SU-DHL-6 (cell line): ENCODE data around the gene BOD1L1.
A peak's percentile ranks its signal among the peaks of the same experiment; 100 is the strongest.

Source experiments
- H2AFZ ChIP-seq: fragments of 200-600 bp; sonication (generic); 2 replicates; pipeline ENCODE4 v1.6.1; 2014; ENCODE audit warnings: low read depth, mild to moderate bottlenecking, moderate library complexity, mixed read lengths, antibody characterized with exemption, low read length; ENCODE audit not compliant: severe bottlenecking
- H3F3A ChIP-seq: fragments of 200-600 bp; shearing (Covaris generic); 2 replicates; pipeline ENCODE4 v1.6.0; 2016; ENCODE audit warnings: antibody characterized with exemption, mild to moderate bottlenecking; ENCODE audit not compliant: insufficient read depth
- H3K27ac ChIP-seq: fragments of 200-600 bp; sonication (generic); 2 replicates; pipeline ENCODE4 v1.5.1; 2016; ENCODE audit warnings: low read depth, mild to moderate bottlenecking, low read length, moderate library complexity, mixed read lengths
- H3K27me3 ChIP-seq: fragments of 200-600 bp; sonication (generic), shearing (Covaris generic); 2 replicates; pipeline ENCODE4 v1.6.0; 2014; ENCODE audit warnings: mild to moderate bottlenecking, low read length
- H3K36me3 ChIP-seq: fragments of 200-600 bp; sonication (generic); 2 replicates; pipeline ENCODE4 v1.6.1; 2014; ENCODE audit warnings: mild to moderate bottlenecking, low read length, mixed read lengths
- H3K4me2 ChIP-seq: fragments of 300-600, 200-600 bp; shearing (Covaris generic), sonication (generic); 2 replicates; pipeline ENCODE4 v1.6.0; 2014; ENCODE audit warnings: low read length, low read depth, mild to moderate bottlenecking; ENCODE audit not compliant: poor library complexity, severe bottlenecking
- H3K4me3 ChIP-seq: fragments of 200-600 bp; sonication (generic); 2 replicates; pipeline ENCODE4 v1.5.1; 2014; ENCODE audit warnings: antibody characterized with exemption, low read length, mild to moderate bottlenecking, mixed read lengths; ENCODE audit not compliant: insufficient read depth, poor library complexity, severe bottlenecking
- H3K79me2 ChIP-seq: fragments of 200-600 bp; sonication (generic); 2 replicates; pipeline ENCODE4 v1.6.1; 2014; ENCODE audit warnings: mild to moderate bottlenecking, low read length, moderate library complexity; ENCODE audit not compliant: insufficient read depth
- H3K9ac ChIP-seq: fragments of 200-600 bp; sonication (generic); 2 replicates; pipeline ENCODE4 v1.7.0; 2014; ENCODE audit warnings: mild to moderate bottlenecking, low read length
- H3K9me2 ChIP-seq: fragments of 200-600 bp; sonication (generic); replicated peaks from 2 replicates; pipeline ENCODE4 v1.6.1; 2014; ENCODE audit warnings: low read length; ENCODE audit not compliant: insufficient read depth
- H3K9me3 ChIP-seq: fragments of 200-600 bp; sonication (generic); 2 replicates; pipeline ENCODE4 v1.6.1; 2014; ENCODE audit warnings: low read length, mixed read lengths; ENCODE audit not compliant: insufficient read depth
- H4K20me1 ChIP-seq: fragments of 200-600 bp; sonication (generic); 2 replicates; pipeline ENCODE4 v1.6.1; 2014; ENCODE audit warnings: low read depth, mild to moderate bottlenecking, antibody characterized with exemption, low read length, moderate library complexity, mixed read lengths
- CTCF ChIP-seq: fragments of 200-600 bp; sonication (generic); IDR thresholded peaks from one replicate; pipeline ENCODE4 v1.5.1; 2017; ENCODE audit warnings: antibody characterized with exemption, mild to moderate bottlenecking, low read length, moderate library complexity; ENCODE audit not compliant: insufficient read depth, poor library complexity, severe bottlenecking
- EZH2phosphoT487 ChIP-seq: fragments of 200-600 bp; sonication (generic), shearing (Covaris generic); conservative IDR thresholded peaks from 2 replicates; pipeline ENCODE4 v1.6.1; 2018; ENCODE audit warnings: mild to moderate bottlenecking, antibody characterized with exemption, low read length, moderate library complexity, mixed read lengths

The BOD1L1 gene

DNA sequence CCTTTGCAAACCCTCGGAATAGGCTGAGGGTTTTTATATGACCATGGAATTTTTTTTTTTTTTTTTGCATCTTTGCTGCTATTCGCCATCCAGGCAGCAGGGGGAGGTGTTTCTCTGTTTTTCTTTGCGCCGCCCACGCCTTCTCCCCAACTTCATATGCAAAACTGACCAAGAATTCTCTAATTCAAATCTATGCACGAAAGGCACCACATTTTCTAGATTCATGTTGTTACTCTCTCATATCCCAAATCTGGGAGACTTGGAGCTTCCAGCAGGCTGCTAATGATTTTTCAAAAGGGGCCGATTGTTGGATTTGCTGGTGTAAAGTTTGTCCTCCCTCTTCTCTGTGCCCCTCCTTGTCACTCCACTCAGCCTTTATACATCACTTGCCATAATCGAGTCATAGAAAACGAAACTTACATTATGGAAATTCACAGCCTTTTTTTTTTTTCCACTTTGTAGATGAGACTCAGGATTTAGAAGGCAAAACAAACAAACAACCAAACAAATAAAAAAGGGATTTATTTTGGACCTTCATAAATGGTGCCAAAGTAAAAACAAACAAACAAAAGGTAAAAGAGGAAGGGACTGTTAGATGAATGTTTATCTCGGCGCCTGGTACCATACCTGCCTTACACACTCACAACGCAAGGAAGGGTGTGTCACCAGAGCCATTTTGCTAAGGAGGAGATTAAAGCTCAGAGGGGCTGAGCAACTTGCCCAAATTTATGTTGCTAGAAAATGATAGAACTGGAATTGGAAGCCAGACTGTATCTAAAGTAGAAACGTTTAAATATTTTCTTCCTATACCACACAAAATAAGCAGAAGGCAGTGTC is 29.3 kb upstream of the BOD1L1 start:
- Histone ChIP-seq H2AFZ (peak overlapping the region; percentile 92), H3K4me3 (peak overlapping the region; percentile 60), H3K27ac (no peak overlapping the region), H3K27me3 (no peaks in the 10 kb centered on the region), H3K9me3 (no peaks in the 10 kb centered on the region), H3K4me2 (peak overlapping the region; percentile 70), H3K9me2 (no peaks in the 10 kb centered on the region), H3K36me3 (no peaks in the 10 kb centered on the region), H3F3A (no peaks in the 10 kb centered on the region), H3K79me2 (no peaks in the 10 kb centered on the region), H3K9ac (peak overlapping the region; percentile 38; the same call in 1 of the 2 replicates), H4K20me1 (no peaks in the 10 kb centered on the region)
- TF ChIP-seq EZH2phosphoT487, result no peak
- TF ChIP-seq CTCF, result peak; percentile 74

DNA sequence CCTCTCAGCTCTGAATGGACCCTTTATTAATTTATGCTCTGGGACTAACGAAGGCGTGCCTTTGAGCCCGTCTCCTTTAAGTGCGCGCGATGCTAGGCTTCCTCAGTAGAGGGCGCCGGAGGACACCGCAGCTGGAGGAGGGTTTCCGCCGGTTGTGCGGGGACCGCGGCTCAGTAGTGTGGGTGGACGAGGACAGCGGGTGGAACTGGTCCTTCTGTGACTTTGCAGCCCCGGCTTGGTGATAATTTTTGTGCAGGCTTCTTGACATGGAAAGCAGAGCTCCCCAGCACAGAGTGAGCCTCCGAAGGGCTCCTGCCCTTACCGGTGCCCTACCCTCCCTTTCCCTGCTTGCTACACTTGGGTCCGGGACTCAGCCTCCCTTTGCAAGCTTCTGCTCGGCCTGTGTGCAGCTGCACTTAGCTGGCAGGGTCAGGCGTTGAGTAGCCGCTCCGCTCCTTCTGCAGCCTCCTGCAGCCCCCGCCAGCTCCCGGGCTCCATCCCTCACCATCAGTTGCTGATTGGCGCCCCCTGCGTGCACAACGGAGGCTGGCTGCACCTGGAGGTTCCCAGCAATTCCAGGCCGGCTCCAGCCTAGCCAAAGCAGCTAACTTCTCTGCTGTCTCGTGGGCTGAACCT is 26.8 kb upstream of the BOD1L1 start:
- Histone ChIP-seq H3K9ac (peak overlapping the region; percentile 47; the same call in 1 of the 2 replicates), H3F3A (no peaks in the 10 kb centered on the region), H3K9me2 (no peaks in the 10 kb centered on the region), H3K4me2 (peak overlapping the region; percentile 70), H2AFZ (peak overlapping the region; percentile 88), H3K9me3 (no peaks in the 10 kb centered on the region), H3K36me3 (no peaks in the 10 kb centered on the region), H4K20me1 (no peaks in the 10 kb centered on the region), H3K27me3 (no peaks in the 10 kb centered on the region; the same call in 1 of the 2 replicates), H3K4me3 (peak overlapping the region; percentile 52), H3K27ac (no peak overlapping the region), H3K79me2 (no peaks in the 10 kb centered on the region)
- TF ChIP-seq EZH2phosphoT487 (no peak), CTCF (peak; percentile 84)

DNA sequence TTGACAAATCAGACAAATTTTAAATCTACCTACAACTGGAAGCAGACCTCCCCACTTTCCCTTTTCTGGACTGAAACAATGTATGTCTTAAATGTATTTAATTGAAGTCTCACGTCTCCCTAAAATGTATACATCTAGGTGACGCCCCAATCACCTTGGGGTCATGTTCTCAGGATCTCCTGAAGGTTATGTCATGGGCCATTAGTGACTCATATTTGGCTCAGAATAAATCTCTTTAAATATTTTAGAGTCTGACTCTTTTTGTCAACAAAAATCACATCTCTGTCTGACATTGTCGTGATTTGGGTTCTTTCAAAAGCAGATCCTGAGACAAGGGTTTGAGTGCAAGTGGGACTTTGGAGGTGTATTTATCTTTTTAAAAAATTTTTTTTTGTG is 26.2 kb upstream of the BOD1L1 start:
- Histone ChIP-seq H3K9me2 (no peaks in the 10 kb centered on the region), H3K27ac (no peak overlapping the region), H3K79me2 (no peaks in the 10 kb centered on the region), H3K9ac (no peak overlapping the region), H4K20me1 (no peaks in the 10 kb centered on the region), H3K4me3 (no peak overlapping the region), H3K9me3 (no peaks in the 10 kb centered on the region), H2AFZ (peak overlapping the region; percentile 9), H3K4me2 (peak overlapping the region; percentile 70), H3F3A (no peaks in the 10 kb centered on the region), H3K27me3 (no peaks in the 10 kb centered on the region; the same call in 1 of the 2 replicates), H3K36me3 (no peaks in the 10 kb centered on the region)
- no peak for TF ChIP-seq CTCF
